Muscle layer of duodenum (tissue), 2 donors: ENCODE data around the gene SEPTIN6.

Experiments used
- H3K27ac ChIP-seq: one replicate; pipeline ENCODE4 v1.7.0; 2013; ENCODE audit warnings: mild to moderate bottlenecking, low read length
- H3K27me3 ChIP-seq: one replicate; pipeline ENCODE4 v1.7.0; 2013; ENCODE audit warnings: low read depth, mild to moderate bottlenecking, control low read depth, low read length
- H3K36me3 ChIP-seq, 2 donors: one replicate each; pipeline ENCODE4 v1.7.0; 2013; ENCODE audit warnings: low read length in 2 of 2, control low read depth in 1 of 2, mild to moderate bottlenecking in 1 of 2; ENCODE audit not compliant: insufficient read depth in 2 of 2, control insufficient read depth in 1 of 2
- H3K4me1 ChIP-seq, 2 donors: one replicate each; pipeline ENCODE4 v1.7.0; 2013; ENCODE audit warnings: low read length in 2 of 2, mild to moderate bottlenecking in 2 of 2, control low read depth in 1 of 2, moderate library complexity in 1 of 2; ENCODE audit not compliant: insufficient read depth in 2 of 2, control insufficient read depth in 1 of 2
- H3K4me3 ChIP-seq, 2 donors: one replicate each; pipeline ENCODE4 v1.7.0; 2013; ENCODE audit warnings: low read length in 2 of 2, low read depth in 1 of 2, mild to moderate bottlenecking in 1 of 2
- H3K9me3 ChIP-seq, 2 donors: one replicate each; pipeline ENCODE4 v1.7.0; 2013; ENCODE audit warnings: low read length in 2 of 2, control low read depth in 1 of 2, mild to moderate bottlenecking in 1 of 2; ENCODE audit not compliant: control insufficient read depth in 1 of 2
- donor health status: healthy.

Gene SEPTIN6

DNA sequence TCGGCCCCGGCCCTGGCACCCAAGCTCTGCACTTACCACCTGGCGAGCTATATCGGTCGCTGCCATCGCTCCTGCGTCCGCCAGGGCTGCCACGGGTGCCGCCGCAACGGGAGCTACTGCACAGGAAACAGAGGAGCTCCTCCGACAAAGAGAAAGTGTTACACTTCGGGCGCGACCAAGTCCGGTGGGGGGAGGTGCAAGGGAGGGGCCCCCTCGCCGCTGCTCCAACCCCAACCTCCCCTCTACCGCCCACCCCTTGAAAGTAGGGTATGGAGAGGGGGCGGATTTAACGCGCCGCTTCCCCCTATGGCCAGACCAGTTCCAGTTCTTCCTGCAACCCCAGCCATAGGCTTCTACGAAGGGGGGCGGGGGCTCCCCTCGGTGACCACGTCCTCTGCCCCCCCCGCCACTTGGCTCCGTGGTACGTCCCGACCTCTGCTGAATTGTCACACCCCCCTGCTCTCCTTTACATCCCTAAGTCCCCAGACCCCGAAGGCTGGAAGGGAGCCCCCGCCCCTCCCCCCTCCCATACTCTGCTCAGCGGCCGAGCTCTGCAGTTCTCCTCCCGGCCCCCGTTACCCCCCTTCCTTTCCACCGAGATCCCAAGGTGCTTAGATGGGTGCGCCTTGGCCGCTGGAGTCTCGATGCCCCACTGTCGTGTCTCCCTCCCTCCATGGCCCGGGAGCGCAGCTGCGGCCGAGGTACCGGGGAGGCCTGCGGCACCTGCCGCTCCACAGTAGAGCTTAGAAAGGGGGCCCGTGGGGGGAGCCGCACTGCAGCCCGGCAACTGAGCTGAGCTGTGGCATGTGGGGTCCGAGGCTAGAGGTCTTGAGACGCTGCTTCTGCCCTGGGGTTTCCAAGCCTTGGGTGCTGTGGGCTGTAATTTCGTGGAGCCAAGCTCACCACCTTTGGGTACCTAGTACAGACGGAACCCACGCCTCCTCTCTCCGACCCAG is at the start of gene SEPTIN6:
TSS of gene SEPTIN6 (minus strand) at position 129 of the 956 bp plus-strand sequence. CDS start at position 66, 63 bp downstream.
- no peaks in the 10 kb centered on the region for H3K27me3 ChIP-seq
- H3K27ac ChIP-seq: peak within 1 kb of the TSS; percentile 31
- H3K9me3 ChIP-seq: no peaks in the 10 kb centered on the region
- peaks cover 0 to 8% of the 10 kb centered on the region in 2 donors for H3K4me1 ChIP-seq
- H3K36me3 ChIP-seq: no peaks in the 10 kb centered on the region
- peak within 1 kb of the TSS; percentile 61 to 75 for H3K4me3 ChIP-seq

DNA sequence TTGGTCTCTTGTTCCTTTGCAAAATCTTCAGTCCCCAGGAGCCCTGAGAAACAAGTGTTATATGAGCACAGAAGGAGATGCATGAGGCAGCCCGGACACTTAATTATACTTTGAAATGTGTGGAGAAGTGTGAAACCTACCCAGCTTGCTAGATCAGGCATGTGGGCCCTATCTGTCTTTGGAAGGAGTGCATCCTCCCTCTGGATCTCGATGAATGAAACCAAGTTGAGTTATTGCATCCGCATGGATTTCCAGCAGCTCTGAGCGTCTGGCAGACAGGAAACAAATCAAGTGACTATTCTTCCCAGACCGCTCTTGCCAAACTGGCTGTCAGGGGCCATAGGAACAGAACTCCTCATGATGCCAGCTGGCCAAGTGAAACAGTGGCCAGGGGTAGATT is 45.8 kb upstream of the SEPTIN6 start:
- no peaks in the 10 kb centered on the region for H3K27me3 ChIP-seq
- H3K4me3 ChIP-seq: no peak overlapping the region
- H3K4me1 ChIP-seq: peaks cover 0 to 5% of the 10 kb centered on the region in 2 donors
- no peak overlapping the region for H3K27ac ChIP-seq
- no peaks in the 10 kb centered on the region for H3K9me3 ChIP-seq
- no peaks in the 10 kb centered on the region for H3K36me3 ChIP-seq

GRCh38 chrX:119736206-119736764 is 43.3 kb upstream of the SEPTIN6 start:
- Histone ChIP-seq H3K9me3 (no peaks in the 10 kb centered on the region), H3K27me3 (no peaks in the 10 kb centered on the region), H3K27ac (no peak overlapping the region), H3K4me3 (no peak overlapping the region), H3K36me3 (no peaks in the 10 kb centered on the region), H3K4me1 (peaks cover 0 to 5% of the 10 kb centered on the region in 2 donors)

GRCh38 chrX:119735467-119735866 is 42.5 kb upstream of the SEPTIN6 start:
- H3K4me3 ChIP-seq: no peak overlapping the region
- no peaks in the 10 kb centered on the region for H3K36me3 ChIP-seq
- no peaks in the 10 kb centered on the region for H3K9me3 ChIP-seq
- peaks cover 0 to 5% of the 10 kb centered on the region in 2 donors for H3K4me1 ChIP-seq
- H3K27me3 ChIP-seq: no peaks in the 10 kb centered on the region
- no peak overlapping the region for H3K27ac ChIP-seq

- no peaks in the 10 kb centered on the region for H3K36me3 ChIP-seq
- peaks cover 0 to 5% of the 10 kb centered on the region in 2 donors for H3K4me1 ChIP-seq
- no peak overlapping the region for H3K4me3 ChIP-seq
- H3K9me3 ChIP-seq: no peaks in the 10 kb centered on the region
- no peaks in the 10 kb centered on the region for H3K27me3 ChIP-seq
- H3K27ac ChIP-seq: no peak overlapping the region
Observed at GRCh38 chrX:119734897-119735339, 42.0 kb upstream of the SEPTIN6 start.

GRCh38 chrX:119729408-119730201 is 36.6 kb upstream of the SEPTIN6 start:
- Histone ChIP-seq H3K4me3 (no peak overlapping the region), H3K27ac (no peak overlapping the region), H3K4me1 (peaks cover 0 to under 1% of the 10 kb centered on the region in 2 donors), H3K9me3 (no peaks in the 10 kb centered on the region), H3K36me3 (no peaks in the 10 kb centered on the region), H3K27me3 (no peaks in the 10 kb centered on the region)

DNA sequence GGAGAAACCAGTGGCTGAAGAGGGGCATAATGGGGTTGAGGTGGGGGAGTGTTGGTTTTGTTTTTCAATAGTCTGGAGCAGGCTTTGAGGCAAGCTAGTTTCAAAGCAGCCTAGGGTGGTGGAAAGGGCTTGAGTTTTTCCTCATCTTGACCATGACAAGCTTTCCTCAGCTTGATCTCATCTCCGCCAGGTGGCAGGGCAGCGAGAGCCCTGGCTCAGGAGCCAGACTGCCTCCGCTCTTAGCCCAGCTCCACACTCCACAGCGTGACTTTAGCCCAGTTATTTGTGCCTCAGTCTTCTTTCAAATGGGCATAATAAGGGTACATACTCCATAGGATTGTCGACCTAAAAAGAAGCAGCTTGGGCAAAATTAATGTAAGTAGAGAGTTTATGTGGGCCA is 35.5 kb upstream of the SEPTIN6 start:
- Histone ChIP-seq H3K27ac (no peak overlapping the region), H3K4me3 (no peak overlapping the region), H3K36me3 (no peaks in the 10 kb centered on the region), H3K9me3 (no peaks in the 10 kb centered on the region), H3K27me3 (no peaks in the 10 kb centered on the region), H3K4me1 (no peaks in the 10 kb centered on the region)

DNA sequence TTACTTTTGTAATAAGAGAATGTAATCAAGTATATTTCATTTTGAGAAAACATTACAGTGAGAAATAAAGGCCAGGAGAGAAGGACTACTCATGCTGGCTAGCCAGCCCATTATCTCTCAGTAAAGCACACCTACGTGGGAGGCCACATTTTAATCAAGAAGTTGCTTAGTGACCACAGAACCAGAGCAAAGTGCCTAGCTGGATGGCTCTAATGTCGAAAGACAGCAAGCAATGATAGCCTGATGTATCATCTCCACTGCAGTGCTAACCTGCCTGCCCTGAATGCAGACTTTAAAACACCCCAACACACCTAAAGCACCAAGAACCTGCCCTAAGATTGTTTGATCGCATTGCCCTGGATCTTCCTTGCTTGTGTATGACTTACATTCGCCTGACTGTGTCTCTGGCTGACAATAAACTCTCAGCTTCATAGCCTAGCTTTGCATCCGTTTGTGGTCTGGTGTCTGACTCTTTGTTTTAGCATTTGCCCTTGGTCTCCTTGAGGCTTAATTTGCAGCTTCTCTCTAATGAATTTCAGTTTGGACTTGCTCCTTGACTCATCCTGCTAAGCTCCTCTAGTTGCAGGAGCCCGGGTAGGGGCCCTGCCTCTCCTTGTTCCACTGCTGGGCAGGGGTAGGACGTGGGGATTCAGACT is 34.1 kb upstream of the SEPTIN6 start:
- no peak overlapping the region for H3K27ac ChIP-seq
- no peaks in the 10 kb centered on the region for H3K27me3 ChIP-seq
- no peaks in the 10 kb centered on the region for H3K9me3 ChIP-seq
- no peak overlapping the region for H3K4me3 ChIP-seq
- H3K4me1 ChIP-seq: no peaks in the 10 kb centered on the region
- H3K36me3 ChIP-seq: no peaks in the 10 kb centered on the region

GRCh38 chrX:119721926-119722325 is 29.0 kb upstream of the SEPTIN6 start:
- Histone ChIP-seq H3K36me3 (no peaks in the 10 kb centered on the region), H3K27ac (no peak overlapping the region), H3K4me1 (no peaks in the 10 kb centered on the region), H3K4me3 (no peak overlapping the region), H3K9me3 (no peaks in the 10 kb centered on the region), H3K27me3 (no peaks in the 10 kb centered on the region)

- no peaks in the 10 kb centered on the region for H3K27me3 ChIP-seq
- no peak overlapping the region for H3K4me3 ChIP-seq
- H3K9me3 ChIP-seq: no peaks in the 10 kb centered on the region
- H3K27ac ChIP-seq: no peak overlapping the region
- no peaks in the 10 kb centered on the region for H3K36me3 ChIP-seq
- H3K4me1 ChIP-seq: no peaks in the 10 kb centered on the region
Observed at GRCh38 chrX:119721487-119721886, 28.5 kb upstream of the SEPTIN6 start.

DNA sequence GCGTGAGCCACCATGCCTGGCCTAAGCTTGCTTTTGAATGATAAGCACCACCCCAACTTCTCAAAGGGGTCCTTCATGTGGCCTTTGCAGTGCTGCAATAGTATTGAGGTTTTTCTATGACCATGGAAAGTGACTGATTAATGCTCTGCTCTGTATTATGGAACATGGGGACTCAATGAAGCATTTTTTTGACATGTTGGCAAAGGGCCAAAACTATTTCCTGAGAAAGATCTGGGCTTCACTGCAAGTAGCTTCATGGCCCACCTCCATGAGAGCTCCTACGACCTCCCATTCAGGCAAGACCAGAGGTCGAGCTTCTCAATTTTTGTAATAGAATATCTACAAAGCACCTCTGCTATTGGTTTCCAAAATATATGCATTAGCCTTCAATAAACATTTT is 16.7 kb upstream of the SEPTIN6 start:
- no peak overlapping the region for H3K4me3 ChIP-seq
- H3K4me1 ChIP-seq: no peaks in the 10 kb centered on the region
- H3K36me3 ChIP-seq: no peaks in the 10 kb centered on the region
- H3K27ac ChIP-seq: no peak overlapping the region
- no peaks in the 10 kb centered on the region for H3K27me3 ChIP-seq
- no peaks in the 10 kb centered on the region for H3K9me3 ChIP-seq
